PC-9 (cell line): ENCODE data around the gene IST1.

Source experiments
- CTCF ChIP-seq: fragments of 200-600 bp; sonication (generic); conservative IDR thresholded peaks from 2 replicates; pipeline ENCODE4 v1.6.1; 2017; ENCODE audit warnings: mixed run types, antibody characterized with exemption, mild to moderate bottlenecking, moderate library complexity
- EZH2 ChIP-seq: fragments of 200-600 bp; sonication (generic); IDR thresholded peaks from 2 replicates; pipeline ENCODE4 v1.8.0; 2017; ENCODE audit warnings: antibody characterized with exemption, low read depth

- TF ChIP-seq CTCF: no peak
- TF ChIP-seq EZH2: no peak
These were observed 21.1 kb downstream of the IST1 start for GRCh38 chr16:71916397-71916920.
